A549 (cell line): ENCODE results near the gene NKX6-2. TPM values are rescaled to one million over a fixed set of nuclear protein-coding genes. Genes with fewer than 3 reads are reported as not detected.

Source experiments
- ATAC-seq, 2 experiments: fragments of 200-7000 bp in 1 of 2; fragments of >200 bp in 1 of 2; cut with Nextera tagmentation in 1 of 2; cut with Tn5 transposase in 1 of 2; 3 replicates each; pipeline versions ENCODE4 v1.8.0 to v1.9.1; 2018 to 2020; ENCODE audit warnings: mild to moderate bottlenecking in 1 of 2, moderate library complexity in 1 of 2
- CTCF ChIA-PET: fragments of 300-600 bp; sonication (Branson Sonifier 250); formaldehyde crosslinking; extraction: SDS; loops from one replicate; lab custom pipeline; 2021; ENCODE audit warnings: antibody characterized with exemption, inconsistent platforms; lab: Yijun Ruan, JAX
- POLR2A ChIA-PET: fragments of 350-600 bp; formaldehyde crosslinking; extraction: SDS; loops from one replicate; lab custom pipeline; 2021; ENCODE audit warnings: antibody characterized with exemption, inconsistent platforms; lab: Yijun Ruan, JAX
- DNase-seq, 2 experiments: peaks; one replicate each; pipeline versions ENCODE4 v3.0.0 to v3.0.0-alpha.2; 2011 to 2016; ENCODE audit warnings: low read depth in 1 of 2, low spot score in 1 of 2
- FAIRE-seq: peaks from 2 replicates; lab custom pipeline; 2011; peaks lifted over from hg19 to GRCh38; lab: Jason Lieb, UNC
- H3K27ac ChIP-seq, 2 experiments: fragments of >200 bp; sonication (Bioruptor Twin); formaldehyde crosslinking; 3 replicates each; pipeline ENCODE4 v1.5.1; 2016 to 2017
- H3K4me1 ChIP-seq: fragments of >200 bp; sonication (Bioruptor Twin); formaldehyde crosslinking; 3 replicates; pipeline ENCODE4 v1.6.1; 2016
- H3K4me2 ChIP-seq: fragments of >200 bp; sonication (Bioruptor Twin); formaldehyde crosslinking; 3 replicates; pipeline ENCODE4 v1.6.1; 2016
- H3K4me3 ChIP-seq: fragments of >200 bp; sonication (Bioruptor Twin); formaldehyde crosslinking; 3 replicates; pipeline ENCODE4 v1.5.1; 2016
- H3K9me3 ChIP-seq: fragments of >200 bp; sonication (Bioruptor Twin); formaldehyde crosslinking; 3 replicates; pipeline ENCODE4 v1.6.1; 2016
- ATOH8 ChIP-seq: fragments of 250-450 bp; sonication (Bioruptor Pico); IDR thresholded peaks from 2 replicates; pipeline ENCODE4 v1.5.0; 2020; ENCODE audit warnings: low read depth, mild to moderate bottlenecking, moderate library complexity
- CBX2 ChIP-seq: fragments of 200-600 bp; sonication (generic); IDR thresholded peaks from 2 replicates; pipeline ENCODE4 v1.6.1; 2016; ENCODE audit warnings: low read depth, mild to moderate bottlenecking, borderline replicate concordance
- CEBPB ChIP-seq, 2 experiments: fragments of >200 bp in 1 of 2; sonication (Bioruptor Twin) in 1 of 2; formaldehyde crosslinking in 1 of 2; IDR thresholded peaks; 2 replicates each; pipeline ENCODE4 v1.6.1; 2012 to 2016
- CHD4 ChIP-seq: fragments of 200-600 bp; sonication (generic); IDR thresholded peaks from 2 replicates; pipeline ENCODE4 v1.6.1; 2016; ENCODE audit warnings: antibody characterized with exemption, mild to moderate bottlenecking, borderline replicate concordance
- EHMT2 ChIP-seq: fragments of 200-600 bp; sonication (generic); IDR thresholded peaks from 2 replicates; pipeline ENCODE4 v1.6.1; 2016; ENCODE audit warnings: antibody characterized with exemption, low read depth, mild to moderate bottlenecking, moderate library complexity
- ELK1 ChIP-seq: fragments of 150-350 bp; IDR thresholded peaks from 2 replicates; pipeline ENCODE4 v1.6.1; 2014; ENCODE audit warnings: low read depth, mild to moderate bottlenecking, low read length
- EP300 ChIP-seq, 2 experiments: fragments of >200 bp; sonication (Bioruptor Twin); formaldehyde crosslinking; IDR thresholded peaks; 2 replicates in 1 of 2; 3 replicates in 1 of 2; pipeline ENCODE4 v1.6.1; 2016 to 2017
- ESRRA ChIP-seq: fragments of 150-350 bp; IDR thresholded peaks from 2 replicates; pipeline ENCODE4 v1.6.1; 2014; ENCODE audit warnings: mild to moderate bottlenecking, low read length, borderline replicate concordance
- FOSL2 ChIP-seq, 2 experiments: fragments of 450-650 bp in 1 of 2; fragments of >200 bp in 1 of 2; sonication (Bioruptor Twin) in 1 of 2; formaldehyde crosslinking; IDR thresholded peaks; 2 replicates each; pipeline versions ENCODE4 v1.5.0 to v1.6.1; 2016 to 2020; ENCODE audit warnings: mild to moderate bottlenecking in 1 of 2, moderate library complexity in 1 of 2
- HMGXB4 ChIP-seq: fragments of 250-450 bp; sonication (Bioruptor Pico); IDR thresholded peaks from 2 replicates; pipeline ENCODE4 v1.5.0; 2021; ENCODE audit warnings: mild to moderate bottlenecking, moderate library complexity, borderline replicate concordance
- HOXA7 ChIP-seq: fragments of 250-450 bp; sonication (Bioruptor Pico); IDR thresholded peaks from 2 replicates; pipeline ENCODE4 v1.5.0; 2020; ENCODE audit warnings: mild to moderate bottlenecking, moderate library complexity
- JUN ChIP-seq, 2 experiments: fragments of >200 bp; sonication (Bioruptor Twin); formaldehyde crosslinking; IDR thresholded peaks; 2 replicates in 1 of 2; 3 replicates in 1 of 2; pipeline ENCODE4 v1.6.1; 2016 to 2017
- KDM1A ChIP-seq: fragments of 200-600 bp; sonication (generic); IDR thresholded peaks from 2 replicates; pipeline ENCODE4 v1.6.1; 2016; ENCODE audit warnings: low read depth, mild to moderate bottlenecking
- MYC ChIP-seq: IDR thresholded peaks from 2 replicates; pipeline ENCODE4 v1.6.1; 2012; ENCODE audit warnings: mild to moderate bottlenecking, inconsistent platforms, low read length, improper control_type of control experiment, borderline replicate concordance
- NFE2L2 ChIP-seq: fragments of 150-350 bp; conservative IDR thresholded peaks from 2 replicates; pipeline ENCODE4 v1.6.1; 2014; ENCODE audit warnings: low read length
- NPAS2 ChIP-seq: fragments of 250-450 bp; sonication (Bioruptor Pico); IDR thresholded peaks from 2 replicates; pipeline ENCODE4 v1.8.0; 2022; ENCODE audit warnings: mild to moderate bottlenecking, moderate library complexity, borderline replicate concordance
- NR3C1 ChIP-seq: fragments of >200 bp; sonication (Bioruptor Twin); formaldehyde crosslinking; IDR thresholded peaks from 3 replicates; pipeline ENCODE4 v1.6.1; 2017
- POLR2A ChIP-seq: IDR thresholded peaks from 2 replicates; pipeline ENCODE4 v1.6.1; 2012; ENCODE audit warnings: mild to moderate bottlenecking, low read length
- RAD21 ChIP-seq, 2 experiments: fragments of >200 bp in 1 of 2; sonication (Bioruptor Twin) in 1 of 2; formaldehyde crosslinking in 1 of 2; IDR thresholded peaks in 1 of 2; conservative IDR thresholded peaks in 1 of 2; 2 replicates in 1 of 2; 3 replicates in 1 of 2; pipeline ENCODE4 v1.6.1; 2012 to 2018; ENCODE audit warnings: inconsistent platforms in 1 of 2
- RARB ChIP-seq: fragments of 250-450 bp; sonication (Bioruptor Pico); IDR thresholded peaks from 2 replicates; pipeline ENCODE4 v1.8.0; 2021; ENCODE audit warnings: mild to moderate bottlenecking, moderate library complexity
- RCOR1 ChIP-seq: fragments of 150-350 bp; IDR thresholded peaks from 2 replicates; pipeline ENCODE4 v1.6.1; 2014; ENCODE audit warnings: antibody characterized with exemption, low read length, low read depth
- TFCP2L1 ChIP-seq: fragments of 250-450 bp; sonication (Bioruptor Pico); IDR thresholded peaks from 2 replicates; pipeline ENCODE4 v1.5.0; 2021; ENCODE audit warnings: mild to moderate bottlenecking
- TP53 ChIP-seq: fragments of 250-450 bp; sonication (Bioruptor Pico); IDR thresholded peaks from 2 replicates; pipeline ENCODE4 v1.5.0; 2021; ENCODE audit warnings: mild to moderate bottlenecking, moderate library complexity
- ZFP36 ChIP-seq: fragments of 450-650 bp; IDR thresholded peaks from 2 replicates; pipeline ENCODE4 v1.6.1; 2014; ENCODE audit warnings: borderline replicate concordance; ENCODE audit not compliant: partially characterized antibody
- ZNF302 ChIP-seq: fragments of 250-450 bp; sonication (Bioruptor Pico); IDR thresholded peaks from 2 replicates; pipeline ENCODE4 v1.9.0; 2021; ENCODE audit warnings: inconsistent platforms, mild to moderate bottlenecking, moderate library complexity
- WGBS: methylation state at CpG from one replicate; pipeline ENCODE4 v1.1.6; 2017; ENCODE audit errors: missing lambda C conversion rate; 5-methylcytosine and 5-hydroxymethylcytosine counted together
- polyA plus RNA-seq, 4 experiments: library from polyadenylated mRNA; depleted of rRNA in 3 of 4; stranded (reverse); fragments of >200 nt; fragmentation: RNase III in 1 of 4; extraction: RNeasy Plus Mini Kit Qiagen cat#74134 plus additional on column Dnase treatment in 1 of 4; gene quantifications; 2 replicates in 3 of 4; 3 replicates in 1 of 4; pipeline ENCODE4 v1.2.3, GENCODE V29; 2011 to 2017

NKX6-2 gene
- polyA plus RNA-seq, 2 of the 4 experiments (the other 2 are of a cell fraction), result not detected

GRCh38 chr10:132763545-132763944, 22.4 kb downstream of the NKX6-2 start:
- DNase-seq (no peak), ATAC-seq (no peak), FAIRE-seq (no peak)
- Histone ChIP-seq H3K4me3 (no peak overlapping the region), H3K27ac (no peak overlapping the region), H3K9me3 (no peaks in the 10 kb centered on the region), H3K4me1 (no peaks in the 10 kb centered on the region), H3K4me2 (no peak overlapping the region)
- TF ChIP-seq TP53 (CRISPR knock-in tag), result no peak
- TF ChIP-seq HOXA7 (CRISPR knock-in tag), result no peak
- TF ChIP-seq ATOH8 (CRISPR knock-in tag), result no peak
- no peak for TF ChIP-seq RARB
- no peak for TF ChIP-seq NR3C1
- CTCF ChIA-PET, result interaction anchor here (1.2 to 1.5 kb wide), 2 partner anchors 24 to 109 kb away, joined by 3 read pairs; no protein-coding TSS in a partner anchor
- 58% methylated on average over 5 of the region's 5 CpGs for WGBS
- POLR2A ChIA-PET, result no interaction called here

- DNase-seq, result no peak
- ATAC-seq, result no peak
- Histone ChIP-seq H3K9me3 (no peaks in the 10 kb centered on the region), H3K27ac (no peak overlapping the region)
- CTCF ChIA-PET, result interaction anchor here (1.2 to 1.6 kb wide), 2 partner anchors 105 to 108 kb away, joined by 3 to 4 read pairs; no protein-coding TSS in a partner anchor
- TF ChIP-seq ESRRA, result no peak
- TF ChIP-seq, all 56 proteins: peak for 0
- no peaks in the 10 kb centered on the region for H3K4me1 ChIP-seq
- FAIRE-seq, result no peak
- WGBS, result 94% methylated on average over 6 of the region's 6 CpGs
- H3K4me2 ChIP-seq, result no peak overlapping the region
- H3K4me3 ChIP-seq, result no peak overlapping the region
- POLR2A ChIA-PET, result no interaction called here
These were observed 23.7 kb downstream of the NKX6-2 start for GRCh38 chr10:132762267-132762666.

- DNase-seq (no peak), FAIRE-seq (no peak)
- Histone ChIP-seq H3K4me1 (no peaks in the 10 kb centered on the region), H3K9me3 (no peaks in the 10 kb centered on the region)
- TF ChIP-seq FOSL2 (IDR thresholded peaks at IDR 0.05) (no peak), FOSL2 (CRISPR knock-in tag; IDR thresholded peaks at IDR 0.05) (no peak), ZNF302 (no peak), CHD4 (no peak), MYC (no peak), NPAS2 (CRISPR knock-in tag) (no peak)
- TF ChIP-seq, all 56 proteins: peak for 0
- ATAC-seq, result no peak
- Histone ChIP-seq H3K4me2 (no peak overlapping the region), H3K4me3 (no peak overlapping the region), H3K27ac (no peak overlapping the region)
- ChIA-PET CTCF (interaction anchor here (1.2 to 1.6 kb wide), 2 partner anchors 104 to 107 kb away, joined by 3 to 4 read pairs; no protein-coding TSS in a partner anchor), POLR2A (no interaction called here)
- WGBS, result 79% methylated on average over 8 of the region's 11 CpGs
These were observed 24.4 kb downstream of the NKX6-2 start for GRCh38 chr10:132761395-132762060.

- DNase-seq (no peak), FAIRE-seq (no peak), ATAC-seq (no peak)
- 94% methylated on average over 14 of the region's 14 CpGs for WGBS
- H3K4me2 ChIP-seq, result no peak overlapping the region
- H3K9me3 ChIP-seq, result no peaks in the 10 kb centered on the region; the same call in 2 of the 3 replicates
- H3K4me3 ChIP-seq, result no peak overlapping the region
- CTCF ChIA-PET, result interaction anchor here (0.9 kb wide), 1 partner anchor 104 kb away, joined by 6 read pairs; no protein-coding TSS in a partner anchor
- POLR2A ChIA-PET, result no interaction called here
- no peaks in the 10 kb centered on the region for H3K4me1 ChIP-seq
- no peak for TF ChIP-seq HMGXB4 (CRISPR knock-in tag)
- no peak for TF ChIP-seq NFE2L2
- no peak for TF ChIP-seq RAD21 (conservative IDR thresholded peaks at IDR 0.05 in 1 of 2, IDR thresholded peaks at IDR 0.05 in 1 of 2)
- TF ChIP-seq EP300 (IDR thresholded peaks at IDR 0.05), result no peak
- TF ChIP-seq ZFP36, result no peak
- no peak for TF ChIP-seq RCOR1
- TF ChIP-seq TFCP2L1, result no peak
- no peak for TF ChIP-seq ELK1
- no peak for TF ChIP-seq CBX2
- TF ChIP-seq ZNF302, result no peak
- TF ChIP-seq ESRRA, result no peak
- TF ChIP-seq JUN (IDR thresholded peaks at IDR 0.05), result no peak
- TF ChIP-seq EHMT2, result no peak
- TF ChIP-seq NR3C1, result no peak
- no peak for TF ChIP-seq CEBPB (IDR thresholded peaks at IDR 0.05)
- TF ChIP-seq KDM1A, result no peak
- no peak for TF ChIP-seq POLR2A
- H3K27ac ChIP-seq, result no peak overlapping the region
These were observed 27.1 kb downstream of the NKX6-2 start for GRCh38 chr10:132758865-132759264.
